Measurements from ENCODE around the gene ANKRD9. TPM values are rescaled to one million over a fixed set of nuclear protein-coding genes. Genes with fewer than 3 reads are reported as not detected.
"Not testable (repeated sequence)": the region's sequence is repeated elsewhere in the genome, so short reads cannot be mapped to it uniquely, and the experiment has no call there.

ANKRD9 gene
- total and polyA plus RNA-seq, 7 donors: 22.7 to 126 (median 74.4) TPM

- 71 to 82% (median 77%) methylated on average over 2 to 3 of the region's 3 CpGs for WGBS, 3 donors
- no peaks in the 10 kb centered on the region for H3K9me3 ChIP-seq
- intact Hi-C loops (cut with DNase I): loop anchor here in 1 of 2 donors (10.0 kb wide), 1 partner anchor 392 kb away; no protein-coding TSS in a partner anchor
- peaks cover 11% of the 10 kb centered on the region for H3K4me1 ChIP-seq
- no peak for DNase-seq
- H3K4me3 ChIP-seq: no peak overlapping the region
- no peak for TF ChIP-seq CTCF (IDR thresholded peaks at IDR 0.05)
- H3K27me3 ChIP-seq (ENCODE audit: insufficient read depth in 3 of 3, low read length in 2 of 3): no peaks in the 10 kb centered on the region
- no peaks in the 10 kb centered on the region for H3K36me3 ChIP-seq (ENCODE audit: insufficient read depth in 1 of 2, low read depth in 1 of 2)
- ATAC-seq: no peak
- no peak overlapping the region for H3K27ac ChIP-seq
Observed at GRCh38 chr14:102523200-102523568, 13.6 kb upstream of the ANKRD9 start.

- intact Hi-C loops (cut with DNase I): loop anchor here in 1 of 2 donors (5.0 to 10.0 kb wide), 2 partner anchors 47 to 395 kb away; no protein-coding TSS in a partner anchor
- H3K4me1 ChIP-seq: peaks cover 12% of the 10 kb centered on the region
- ATAC-seq; H3K27ac ChIP-seq; H3K27me3 ChIP-seq (ENCODE audit: insufficient read depth in 3 of 3, low read length in 2 of 3); H3K9me3 ChIP-seq; H3K36me3 ChIP-seq (ENCODE audit: insufficient read depth in 1 of 2, low read depth in 1 of 2); DNase-seq; H3K4me3 ChIP-seq: not testable (repeated sequence)
- 84 to 91% (median 86%) methylated on average over 5 of the region's 5 CpGs for WGBS, 3 donors
Observed at GRCh38 chr14:102519709-102520108, 10.1 kb upstream of the ANKRD9 start.

- Histone ChIP-seq H3K27me3 (ENCODE audit: insufficient read depth in 3 of 3, low read length in 2 of 3) (no peaks in the 10 kb centered on the region), H3K4me3 (no peak overlapping the region), H3K36me3 (ENCODE audit: insufficient read depth in 1 of 2, low read depth in 1 of 2) (no peaks in the 10 kb centered on the region), H3K27ac (no peak overlapping the region), H3K4me1 (peaks cover 5% of the 10 kb centered on the region), H3K9me3 (no peaks in the 10 kb centered on the region)
- intact Hi-C loops (cut with DNase I): loop anchor here in 1 of 2 donors (5.0 kb wide), 1 partner anchor 46 kb away; no protein-coding TSS in a partner anchor
- TF ChIP-seq CTCF (IDR thresholded peaks at IDR 0.05): no peak
- ATAC-seq (no peak), DNase-seq (no peak)
- WGBS, 3 donors: 83 to 89% (median 84%) methylated on average over 8 of the region's 8 CpGs
Observed at GRCh38 chr14:102518063-102518648, 8.6 kb upstream of the ANKRD9 start.

GRCh38 chr14:102517392-102518062 lies 8.0 kb upstream of the ANKRD9 start:
- Histone ChIP-seq H3K36me3 (ENCODE audit: insufficient read depth in 1 of 2, low read depth in 1 of 2) (no peaks in the 10 kb centered on the region), H3K27me3 (ENCODE audit: insufficient read depth in 3 of 3, low read length in 2 of 3) (no peaks in the 10 kb centered on the region), H3K4me3 (peak overlapping the region; percentile 75), H3K27ac (no peak overlapping the region), H3K9me3 (no peaks in the 10 kb centered on the region), H3K4me1 (peaks cover 5% of the 10 kb centered on the region)
- TF ChIP-seq CTCF (IDR thresholded peaks at IDR 0.05): no peak
- DNase-seq (no peak), ATAC-seq (peak in 3 of 4 donors; percentile 6 to 17 (median 12))
- WGBS, 3 donors: 30 to 55% (median 31%) methylated on average over 20 to 37 of the region's 37 CpGs
- intact Hi-C loops (cut with DNase I): loop anchor here in 1 of 2 donors (5.0 kb wide), 1 partner anchor 45 kb away; no protein-coding TSS in a partner anchor
